WTC11 (cell line): ENCODE data around the gene LGALS7.

Experiments used
- TF ChIP-seq, protein P1 (sequence below): sonication (generic); formaldehyde crosslinking; IDR thresholded peaks from 2 replicates; pipeline ENCODE4 v1.8.1; 2023; ENCODE audit warnings: mild to moderate bottlenecking, missing genetic modification reagents, moderate library complexity
- TF ChIP-seq, protein P2 (sequence below): fragments of 200-600 bp; IDR thresholded peaks from 2 replicates; pipeline ENCODE4 v1.8.0; 2022; ENCODE audit warnings: antibody characterized with exemption

DNA sequence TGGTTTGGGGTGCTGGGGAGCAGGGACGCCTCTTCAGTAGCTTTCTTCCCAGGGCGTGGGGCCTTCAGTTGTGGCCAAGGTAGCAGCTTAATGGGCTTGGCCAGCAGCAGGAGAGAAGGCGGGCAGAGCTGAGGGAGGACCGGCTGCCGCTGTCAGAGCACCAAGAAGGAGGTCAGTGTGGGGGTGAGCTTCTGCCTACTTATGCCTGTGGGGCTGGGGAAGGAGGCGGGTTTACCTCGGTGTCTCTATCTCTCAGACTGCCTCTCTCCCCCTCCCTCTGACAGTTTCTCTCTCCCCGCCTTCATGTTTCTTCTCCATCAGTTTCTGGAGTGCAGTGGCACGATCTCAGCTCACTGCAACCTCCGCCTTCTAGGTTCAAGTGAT is 29.0 kb downstream of the LGALS7 start, which contains the start of gene CAPN12:
- TF ChIP-seq, protein P1, sequence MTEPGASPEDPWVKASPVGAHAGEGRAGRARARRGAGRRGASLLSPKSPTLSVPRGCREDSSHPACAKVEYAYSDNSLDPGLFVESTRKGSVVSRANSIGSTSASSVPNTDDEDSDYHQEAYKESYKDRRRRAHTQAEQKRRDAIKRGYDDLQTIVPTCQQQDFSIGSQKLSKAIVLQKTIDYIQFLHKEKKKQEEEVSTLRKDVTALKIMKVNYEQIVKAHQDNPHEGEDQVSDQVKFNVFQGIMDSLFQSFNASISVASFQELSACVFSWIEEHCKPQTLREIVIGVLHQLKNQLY (CRISPR knock-in tag), result no peak
- TF ChIP-seq, protein P2, sequence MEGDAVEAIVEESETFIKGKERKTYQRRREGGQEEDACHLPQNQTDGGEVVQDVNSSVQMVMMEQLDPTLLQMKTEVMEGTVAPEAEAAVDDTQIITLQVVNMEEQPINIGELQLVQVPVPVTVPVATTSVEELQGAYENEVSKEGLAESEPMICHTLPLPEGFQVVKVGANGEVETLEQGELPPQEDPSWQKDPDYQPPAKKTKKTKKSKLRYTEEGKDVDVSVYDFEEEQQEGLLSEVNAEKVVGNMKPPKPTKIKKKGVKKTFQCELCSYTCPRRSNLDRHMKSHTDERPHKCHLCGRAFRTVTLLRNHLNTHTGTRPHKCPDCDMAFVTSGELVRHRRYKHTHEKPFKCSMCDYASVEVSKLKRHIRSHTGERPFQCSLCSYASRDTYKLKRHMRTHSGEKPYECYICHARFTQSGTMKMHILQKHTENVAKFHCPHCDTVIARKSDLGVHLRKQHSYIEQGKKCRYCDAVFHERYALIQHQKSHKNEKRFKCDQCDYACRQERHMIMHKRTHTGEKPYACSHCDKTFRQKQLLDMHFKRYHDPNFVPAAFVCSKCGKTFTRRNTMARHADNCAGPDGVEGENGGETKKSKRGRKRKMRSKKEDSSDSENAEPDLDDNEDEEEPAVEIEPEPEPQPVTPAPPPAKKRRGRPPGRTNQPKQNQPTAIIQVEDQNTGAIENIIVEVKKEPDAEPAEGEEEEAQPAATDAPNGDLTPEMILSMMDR, result no peak
